Astrocyte of the spinal cord (primary cell): Measurements from ENCODE around the gene XXYLT1.
"Not testable (repeated sequence)": the region's sequence is repeated elsewhere in the genome, so short reads cannot be mapped to it uniquely, and the experiment has no call there.

Source experiments
- DNase-seq: peaks from one replicate; pipeline ENCODE4 v3.0.0; 2011; ENCODE audit warnings: low read depth, low spot score
- H3K4me3 ChIP-seq: 2 replicates; pipeline ENCODE4 v1.5.1; 2011; ENCODE audit warnings: low read depth, mild to moderate bottlenecking, low read length, moderate library complexity
- in situ Hi-C: cut with HindIII; loops from 2 replicates; pipeline ENCODE4 v1.10.0; 2017; ENCODE audit warnings: low sequenced_read_pairs
- TF ChIP-seq, protein P1 (sequence below): IDR thresholded peaks from 2 replicates; pipeline ENCODE4 v1.5.1; 2012; ENCODE audit warnings: low read depth, mild to moderate bottlenecking, low read length, inconsistent platforms

The XXYLT1 gene

DNA sequence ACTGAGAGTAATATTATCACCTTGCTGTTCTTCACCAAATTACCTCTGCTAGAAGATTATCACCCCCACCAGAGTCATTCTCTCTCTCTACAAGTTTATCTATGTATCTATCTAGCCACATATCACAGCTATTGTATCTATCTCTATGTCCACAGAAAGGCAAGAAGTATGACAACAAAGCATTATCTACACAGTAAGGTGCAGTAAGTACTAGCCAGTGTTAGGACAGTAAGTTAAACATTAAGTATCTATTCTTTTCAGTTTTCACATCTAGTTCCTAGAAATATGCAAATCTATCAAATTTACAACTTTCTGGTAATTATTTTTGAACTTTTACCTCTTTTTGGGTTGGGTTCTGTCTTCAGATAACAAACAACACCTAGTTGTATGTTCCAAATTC is 26.5 kb upstream of the XXYLT1 start:
- in situ Hi-C loops: no loop called here
- TF ChIP-seq, protein P1, sequence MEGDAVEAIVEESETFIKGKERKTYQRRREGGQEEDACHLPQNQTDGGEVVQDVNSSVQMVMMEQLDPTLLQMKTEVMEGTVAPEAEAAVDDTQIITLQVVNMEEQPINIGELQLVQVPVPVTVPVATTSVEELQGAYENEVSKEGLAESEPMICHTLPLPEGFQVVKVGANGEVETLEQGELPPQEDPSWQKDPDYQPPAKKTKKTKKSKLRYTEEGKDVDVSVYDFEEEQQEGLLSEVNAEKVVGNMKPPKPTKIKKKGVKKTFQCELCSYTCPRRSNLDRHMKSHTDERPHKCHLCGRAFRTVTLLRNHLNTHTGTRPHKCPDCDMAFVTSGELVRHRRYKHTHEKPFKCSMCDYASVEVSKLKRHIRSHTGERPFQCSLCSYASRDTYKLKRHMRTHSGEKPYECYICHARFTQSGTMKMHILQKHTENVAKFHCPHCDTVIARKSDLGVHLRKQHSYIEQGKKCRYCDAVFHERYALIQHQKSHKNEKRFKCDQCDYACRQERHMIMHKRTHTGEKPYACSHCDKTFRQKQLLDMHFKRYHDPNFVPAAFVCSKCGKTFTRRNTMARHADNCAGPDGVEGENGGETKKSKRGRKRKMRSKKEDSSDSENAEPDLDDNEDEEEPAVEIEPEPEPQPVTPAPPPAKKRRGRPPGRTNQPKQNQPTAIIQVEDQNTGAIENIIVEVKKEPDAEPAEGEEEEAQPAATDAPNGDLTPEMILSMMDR: no peak
- no peak for DNase-seq
- H3K4me3 ChIP-seq: no peak overlapping the region

DNA sequence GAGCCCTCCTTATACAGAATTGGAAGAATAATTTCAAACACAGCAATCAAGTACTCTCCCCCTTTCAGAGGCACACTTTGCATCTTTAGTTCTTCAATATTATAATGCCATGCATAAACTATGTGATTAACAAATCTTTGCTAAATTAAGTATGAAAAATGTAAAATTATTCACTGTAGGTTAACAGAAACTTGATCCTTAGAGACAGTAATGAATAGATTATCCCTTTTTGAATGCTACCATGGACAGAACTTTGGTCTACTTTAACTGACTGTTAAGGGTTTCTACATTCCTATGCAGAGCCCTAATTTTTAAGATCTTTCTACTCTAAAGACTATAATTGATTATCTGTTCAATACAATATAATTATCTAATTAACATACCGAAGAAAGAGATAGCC is 25.7 kb upstream of the XXYLT1 start:
- no peak for DNase-seq
- in situ Hi-C loops: no loop called here
- TF ChIP-seq, protein P1: no peak
- H3K4me3 ChIP-seq: no peak overlapping the region

DNA sequence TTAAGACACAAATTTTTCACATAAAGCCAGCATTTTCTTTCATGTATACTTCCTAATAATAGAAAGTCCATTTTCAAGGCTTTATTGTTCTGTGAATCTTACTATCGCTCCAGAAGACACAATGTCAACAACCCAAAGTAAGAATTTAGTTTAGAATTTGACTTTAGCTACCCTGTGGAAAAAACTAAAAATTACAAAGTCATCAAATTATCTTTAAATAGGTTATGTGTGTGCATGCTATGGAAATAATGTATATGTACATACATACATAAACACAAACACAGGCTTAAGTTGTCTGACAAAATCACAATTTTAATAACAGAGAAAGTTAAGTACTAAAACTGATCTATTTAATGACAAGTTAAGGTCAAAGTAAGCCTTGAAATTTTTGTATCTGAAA is 20.2 kb upstream of the XXYLT1 start:
- DNase-seq: no peak
- TF ChIP-seq, protein P1: no peak
- in situ Hi-C loops: no loop called here
- H3K4me3 ChIP-seq: no peak overlapping the region

DNA sequence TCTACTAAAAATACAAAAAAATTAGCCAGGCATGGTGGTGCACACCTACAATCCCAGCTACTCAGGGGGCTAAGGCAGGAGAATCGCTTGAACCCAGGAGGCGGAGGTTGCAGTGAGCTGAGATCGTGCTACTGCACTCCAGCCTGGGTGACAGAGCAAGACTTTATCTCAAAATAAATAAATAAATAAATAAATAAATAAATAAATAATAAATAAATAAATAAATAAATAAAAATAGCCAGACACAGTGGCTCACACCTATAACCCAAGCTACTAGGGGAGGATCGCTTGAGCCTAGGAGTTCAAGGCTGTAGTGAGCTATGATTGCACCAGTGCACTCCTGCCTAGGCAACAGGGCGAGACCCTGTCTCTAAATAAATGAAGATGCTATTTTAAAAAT is 19.7 kb upstream of the XXYLT1 start:
- in situ Hi-C loops, DNase-seq, H3K4me3 ChIP-seq: not testable (repeated sequence)

DNA sequence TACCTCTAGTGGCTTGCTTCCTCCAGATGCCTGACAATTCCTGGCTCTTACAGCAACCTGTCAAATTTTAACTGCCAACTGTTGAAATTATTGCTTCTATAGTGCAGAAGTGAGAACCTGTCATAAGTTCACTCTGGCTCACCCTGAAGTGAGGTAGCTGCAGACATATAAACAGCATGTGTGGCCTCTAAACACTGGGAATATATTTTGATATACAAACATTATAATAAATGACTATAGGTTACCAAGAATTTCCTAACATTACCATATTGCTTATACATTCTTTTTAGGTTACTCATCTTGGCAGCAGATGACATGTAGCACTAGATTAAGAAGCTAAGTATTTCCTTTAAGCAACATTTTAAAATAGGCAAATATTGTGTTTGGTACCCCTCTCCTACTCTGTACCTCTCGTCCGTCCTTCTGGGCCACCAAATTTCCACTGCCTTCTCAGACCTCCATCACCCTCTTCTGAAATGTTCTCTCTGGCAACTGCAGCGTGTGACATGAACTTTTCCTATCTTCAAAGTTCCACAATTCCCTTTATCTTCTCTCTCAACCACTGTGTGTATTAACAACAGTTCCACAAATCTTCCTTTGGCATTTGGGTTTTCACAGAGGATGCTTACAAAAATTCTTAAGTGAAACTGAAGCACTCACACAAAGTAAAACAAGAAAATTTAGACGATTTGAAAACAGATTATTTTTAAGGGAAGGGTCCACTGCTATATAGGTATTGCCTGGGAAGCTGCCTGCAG is 15.3 kb upstream of the XXYLT1 start:
- in situ Hi-C loops: no loop called here
- peak; percentile 56 for DNase-seq
- no peak overlapping the region for H3K4me3 ChIP-seq
- TF ChIP-seq, protein P1: no peak

DNA sequence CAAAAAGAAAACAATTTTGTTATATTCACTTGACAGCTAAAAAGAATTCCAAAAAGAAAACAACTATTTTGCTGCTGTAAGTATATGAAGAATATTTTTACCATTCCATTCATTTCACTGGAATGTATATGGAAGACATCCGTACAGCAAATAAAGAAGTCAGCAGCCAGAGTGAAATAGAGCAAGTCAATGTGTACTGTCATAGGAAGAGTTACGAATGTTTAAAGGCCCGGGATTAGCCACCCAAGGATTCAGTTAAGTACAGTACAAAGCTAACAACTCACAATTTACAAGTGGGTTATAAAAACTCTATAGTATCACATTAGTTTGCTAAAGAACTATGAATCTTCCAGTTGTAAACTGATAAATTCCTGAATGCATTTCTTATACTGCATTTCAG is 14.4 kb upstream of the XXYLT1 start:
- H3K4me3 ChIP-seq: no peak overlapping the region
- DNase-seq: no peak
- TF ChIP-seq, protein P1: no peak
- in situ Hi-C loops: no loop called here

DNA sequence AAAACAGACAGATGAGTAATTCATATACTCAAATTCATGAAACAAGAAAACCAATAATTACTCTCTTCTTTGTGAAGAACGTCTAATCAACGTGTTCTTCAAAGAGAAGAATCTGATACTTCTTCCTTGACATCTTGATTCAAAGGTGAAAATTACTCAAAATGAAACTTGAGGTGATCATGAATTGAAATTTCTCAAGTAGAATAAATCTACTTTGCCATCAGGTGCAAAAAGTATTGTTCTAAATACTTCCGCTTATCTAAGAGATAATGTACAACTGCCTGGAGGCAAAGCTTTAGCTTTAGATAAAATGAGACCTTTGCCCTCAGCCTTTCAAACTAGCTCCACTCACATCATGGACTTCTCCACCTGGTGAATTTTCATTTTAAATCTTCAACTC is 13.9 kb upstream of the XXYLT1 start:
- in situ Hi-C loops: no loop called here
- no peak for DNase-seq
- no peak overlapping the region for H3K4me3 ChIP-seq
- TF ChIP-seq, protein P1: no peak
